WTC11 (cell line): ENCODE measurements around the gene STK33. TPM values are rescaled to one million over a fixed set of nuclear protein-coding genes. Genes with fewer than 3 reads are reported as not detected.

Source experiments
- ATAC-seq: fragments of 200-7000 bp; cut with Tn5 transposase; 2 replicates; pipeline ENCODE4 v1.10.0; 2021; ENCODE audit warnings: mild to moderate bottlenecking, moderate library complexity
- CTCF ChIA-PET: fragments of 300-600 bp; sonication (Branson Sonifier 250); formaldehyde crosslinking; loops from one replicate; lab custom pipeline; 2021; ENCODE audit warnings: antibody characterized with exemption; lab: Charles Lee
- POLR2A ChIA-PET: fragments of 350-600 bp; sonication (Branson Sonifier 250); formaldehyde crosslinking; loops from one replicate; lab custom pipeline; 2021; ENCODE audit warnings: antibody characterized with exemption; lab: Charles Lee
- DNase-seq: peaks from one replicate; pipeline ENCODE4 v3.0.0; 2021; ENCODE audit warnings: low spot score
- H3K27ac Mint-ChIP-seq: 2 replicates; pipeline ENCODE4 v1.8.0; 2021; ENCODE audit warnings: mixed read lengths
- H3K27me3 Mint-ChIP-seq: 2 replicates; pipeline ENCODE4 v1.8.0; 2021; ENCODE audit warnings: low read depth, mild to moderate bottlenecking, moderate library complexity, mixed read lengths
- H3K36me3 Mint-ChIP-seq: 2 replicates; pipeline ENCODE4 v1.8.0; 2021; ENCODE audit warnings: mixed read lengths
- H3K4me1 Mint-ChIP-seq: 2 replicates; pipeline ENCODE4 v1.8.0; 2022; ENCODE audit warnings: mixed read lengths
- H3K4me3 Mint-ChIP-seq: 2 replicates; pipeline ENCODE4 v1.8.0; 2021; ENCODE audit warnings: mild to moderate bottlenecking, moderate library complexity, mixed read lengths
- H3K9me3 Mint-ChIP-seq: 2 replicates; pipeline ENCODE4 v1.8.0; 2021; ENCODE audit warnings: mixed read lengths
- CREB1 ChIP-seq: sonication (generic); formaldehyde crosslinking; IDR thresholded peaks from 2 replicates; pipeline ENCODE4 v1.8.0; 2023; ENCODE audit warnings: mild to moderate bottlenecking, missing genetic modification reagents
- ELF4 ChIP-seq: sonication (generic); formaldehyde crosslinking; IDR thresholded peaks from 2 replicates; pipeline ENCODE4 v1.8.1; 2022; ENCODE audit warnings: low read depth, mild to moderate bottlenecking, moderate library complexity, missing genetic modification reagents
- EMX1 ChIP-seq: fragments of 250-450 bp; sonication (Bioruptor Pico); IDR thresholded peaks from 2 replicates; pipeline ENCODE4 v1.8.0; 2021; ENCODE audit warnings: mild to moderate bottlenecking
- ESRRA ChIP-seq: sonication (generic); formaldehyde crosslinking; IDR thresholded peaks from 2 replicates; pipeline ENCODE4 v1.8.1; 2022; ENCODE audit warnings: mild to moderate bottlenecking, missing genetic modification reagents, borderline replicate concordance
- ETV6 ChIP-seq: sonication (generic); formaldehyde crosslinking; IDR thresholded peaks from 2 replicates; pipeline ENCODE4 v1.8.1; 2022; ENCODE audit warnings: mild to moderate bottlenecking, missing genetic modification reagents
- FOXJ3 ChIP-seq: sonication (generic); formaldehyde crosslinking; IDR thresholded peaks from 2 replicates; pipeline ENCODE4 v1.9.0; 2021; ENCODE audit warnings: missing genetic modification reagents, mild to moderate bottlenecking, borderline replicate concordance
- GRHL2 ChIP-seq: fragments of 250-450 bp; sonication (Bioruptor Pico); IDR thresholded peaks from 2 replicates; pipeline ENCODE4 v1.8.0; 2022; ENCODE audit warnings: mild to moderate bottlenecking, moderate library complexity; ENCODE audit not compliant: insufficient replicate concordance, severe bottlenecking
- GTF2I ChIP-seq: fragments of 250-450 bp; sonication (Bioruptor Pico); conservative IDR thresholded peaks from 2 replicates; pipeline ENCODE4 v1.4.0; 2021; ENCODE audit warnings: mild to moderate bottlenecking
- HMGXB4 ChIP-seq: sonication (generic); formaldehyde crosslinking; IDR thresholded peaks from 2 replicates; pipeline ENCODE4 v1.8.1; 2023; ENCODE audit warnings: mild to moderate bottlenecking, moderate library complexity, missing genetic modification reagents
- IRF2 ChIP-seq: sonication (generic); formaldehyde crosslinking; IDR thresholded peaks from 2 replicates; pipeline ENCODE4 v1.8.0; 2022; ENCODE audit warnings: low read depth, missing genetic modification reagents, borderline replicate concordance
- JUN ChIP-seq: sonication (generic); formaldehyde crosslinking; IDR thresholded peaks from 2 replicates; pipeline ENCODE4 v1.8.0; 2023; ENCODE audit warnings: mild to moderate bottlenecking, missing genetic modification reagents
- NR2C2 ChIP-seq: sonication (generic); formaldehyde crosslinking; IDR thresholded peaks from 2 replicates; pipeline ENCODE4 v1.8.0; 2022; ENCODE audit warnings: mild to moderate bottlenecking, missing genetic modification reagents
- TP53 ChIP-seq: sonication (generic); formaldehyde crosslinking; IDR thresholded peaks from 2 replicates; pipeline ENCODE4 v1.8.1; 2023; ENCODE audit warnings: mild to moderate bottlenecking, missing genetic modification reagents
- USF1 ChIP-seq: sonication (generic); formaldehyde crosslinking; IDR thresholded peaks from 2 replicates; pipeline ENCODE4 v1.8.0; 2022; ENCODE audit warnings: mild to moderate bottlenecking, missing genetic modification reagents
- USF2 ChIP-seq: sonication (generic); formaldehyde crosslinking; IDR thresholded peaks from 2 replicates; pipeline ENCODE4 v1.8.1; 2023; ENCODE audit warnings: mild to moderate bottlenecking, missing genetic modification reagents, moderate library complexity
- ZNF263 ChIP-seq: sonication (generic); formaldehyde crosslinking; IDR thresholded peaks from 2 replicates; pipeline ENCODE4 v1.8.1; 2022; ENCODE audit warnings: low read depth, mild to moderate bottlenecking, moderate library complexity, missing genetic modification reagents
- ZNF281 ChIP-seq: sonication (generic); formaldehyde crosslinking; IDR thresholded peaks from 2 replicates; pipeline ENCODE4 v1.8.0; 2023; ENCODE audit warnings: mild to moderate bottlenecking, missing genetic modification reagents
- ZNF317 ChIP-seq: sonication (generic); formaldehyde crosslinking; IDR thresholded peaks from 2 replicates; pipeline ENCODE4 v1.8.1; 2023; ENCODE audit warnings: low read depth, mild to moderate bottlenecking, moderate library complexity, missing genetic modification reagents, borderline replicate concordance
- ZNF416 ChIP-seq: fragments of 250-450 bp; sonication (Bioruptor Pico); IDR thresholded peaks from 2 replicates; pipeline ENCODE4 v1.9.0; 2021; ENCODE audit warnings: mild to moderate bottlenecking, inconsistent platforms
- ZNF423 ChIP-seq: fragments of 250-450 bp; sonication (Bioruptor Pico); IDR thresholded peaks from 2 replicates; pipeline ENCODE4 v2.1.2; 2022; ENCODE audit warnings: mild to moderate bottlenecking, moderate library complexity
- ZNF512 ChIP-seq: sonication (generic); formaldehyde crosslinking; IDR thresholded peaks from 2 replicates; pipeline ENCODE4 v1.8.1; 2022; ENCODE audit warnings: missing genetic modification reagents, borderline replicate concordance
- total RNA-seq: library from RNA; stranded (reverse); gene quantifications from 3 replicates; pipeline ENCODE4 v1.2.3, GENCODE V29; 2021

Gene STK33
- total RNA-seq, 1 experiment from 2014 or later, result 13.3 TPM

GRCh38 chr11:8577791-8578581 is 16.0 kb downstream of the STK33 start:
- no peak overlapping the region for H3K4me3 Mint-ChIP-seq
- ChIA-PET POLR2A (no interaction called here), CTCF (no interaction called here)
- no peaks in the 10 kb centered on the region; the same call in 1 of the 2 replicates for H3K4me1 Mint-ChIP-seq
- H3K27me3 Mint-ChIP-seq, result no peaks in the 10 kb centered on the region
- no peak overlapping the region for H3K27ac Mint-ChIP-seq
- TF ChIP-seq GTF2I (CRISPR knock-in tag) (0 out of 2 replicates have a peak, but pooled peaks have one; percentile 39), NR2C2 (CRISPR knock-in tag) (no peak)
- ATAC-seq (no peak), DNase-seq (no peak)
- H3K9me3 Mint-ChIP-seq, result peaks cover 24% of the 10 kb centered on the region
- H3K36me3 Mint-ChIP-seq, result peaks cover 12% of the 10 kb centered on the region

GRCh38 chr11:8574798-8575197 is 19.2 kb downstream of the STK33 start:
- ATAC-seq (no peak), DNase-seq (no peak)
- H3K27ac Mint-ChIP-seq, result no peak overlapping the region
- ChIA-PET POLR2A (no interaction called here), CTCF (interaction anchor here (1.3 kb wide), 1 partner anchor 8 kb away, joined by 5 read pairs; no protein-coding TSS in a partner anchor)
- H3K4me1 Mint-ChIP-seq, result no peaks in the 10 kb centered on the region
- TF ChIP-seq ZNF317, result no peak
- TF ChIP-seq JUN, result no peak
- no peak for TF ChIP-seq CREB1 (CRISPR knock-in tag)
- TF ChIP-seq ZNF281 (CRISPR knock-in tag), result no peak
- TF ChIP-seq GRHL2 (CRISPR knock-in tag), result no peak
- TF ChIP-seq NR2C2 (CRISPR knock-in tag), result no peak
- TF ChIP-seq TP53 (CRISPR knock-in tag), result no peak
- TF ChIP-seq EMX1, result no peak
- TF ChIP-seq ESRRA (CRISPR knock-in tag), result no peak
- no peak for TF ChIP-seq USF1 (CRISPR knock-in tag)
- TF ChIP-seq ZNF263, result no peak
- TF ChIP-seq ETV6 (CRISPR knock-in tag), result no peak
- TF ChIP-seq USF2 (CRISPR knock-in tag), result no peak
- TF ChIP-seq FOXJ3 (CRISPR knock-in tag), result no peak
- TF ChIP-seq ELF4 (CRISPR knock-in tag), result no peak
- no peak for TF ChIP-seq IRF2 (CRISPR knock-in tag)
- no peak for TF ChIP-seq ZNF416 (CRISPR knock-in tag)
- no peak for TF ChIP-seq ZNF512 (CRISPR knock-in tag)
- TF ChIP-seq ZNF423, result no peak
- TF ChIP-seq HMGXB4 (CRISPR knock-in tag), result no peak
- H3K9me3 Mint-ChIP-seq, result peaks cover 14% of the 10 kb centered on the region
- H3K36me3 Mint-ChIP-seq, result peaks cover 5% of the 10 kb centered on the region
- H3K4me3 Mint-ChIP-seq, result no peak overlapping the region
- no peaks in the 10 kb centered on the region for H3K27me3 Mint-ChIP-seq
